NCI-H510A (cell line): Measurements from ENCODE around the gene PLA2G4E.

Source experiments
- DNase-seq: peaks from one replicate; lab custom pipeline; 2025; lab: John Stamatoyannopoulos, UW

The PLA2G4E gene

GRCh38 chr15:41977757-41978383, 43.0 kb downstream of the PLA2G4E start:
- no peak for DNase-seq

- no peak for DNase-seq
Measured at GRCh38 chr15:41975669-41976068, 45.2 kb downstream of the PLA2G4E start.

DNA sequence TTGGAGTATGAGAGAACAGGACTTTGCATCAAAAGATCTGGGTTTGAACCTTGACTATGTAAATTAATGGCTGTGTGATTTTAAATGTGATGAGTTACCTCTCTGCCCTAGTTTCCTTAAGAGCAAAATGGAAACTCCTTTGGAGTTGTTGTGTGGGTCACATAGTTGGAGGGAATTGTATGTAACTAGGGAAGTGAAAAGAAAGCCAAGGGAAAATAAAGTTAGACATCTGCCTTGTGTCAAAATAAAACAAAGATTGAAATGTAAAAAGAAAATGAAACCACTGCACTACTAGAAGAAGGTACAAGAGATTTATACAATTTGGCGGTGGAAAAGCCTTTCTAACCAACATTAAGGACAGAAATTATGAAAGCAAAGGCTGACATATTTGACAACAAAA, 46.8 kb downstream of the PLA2G4E start:
- no peak for DNase-seq

DNA sequence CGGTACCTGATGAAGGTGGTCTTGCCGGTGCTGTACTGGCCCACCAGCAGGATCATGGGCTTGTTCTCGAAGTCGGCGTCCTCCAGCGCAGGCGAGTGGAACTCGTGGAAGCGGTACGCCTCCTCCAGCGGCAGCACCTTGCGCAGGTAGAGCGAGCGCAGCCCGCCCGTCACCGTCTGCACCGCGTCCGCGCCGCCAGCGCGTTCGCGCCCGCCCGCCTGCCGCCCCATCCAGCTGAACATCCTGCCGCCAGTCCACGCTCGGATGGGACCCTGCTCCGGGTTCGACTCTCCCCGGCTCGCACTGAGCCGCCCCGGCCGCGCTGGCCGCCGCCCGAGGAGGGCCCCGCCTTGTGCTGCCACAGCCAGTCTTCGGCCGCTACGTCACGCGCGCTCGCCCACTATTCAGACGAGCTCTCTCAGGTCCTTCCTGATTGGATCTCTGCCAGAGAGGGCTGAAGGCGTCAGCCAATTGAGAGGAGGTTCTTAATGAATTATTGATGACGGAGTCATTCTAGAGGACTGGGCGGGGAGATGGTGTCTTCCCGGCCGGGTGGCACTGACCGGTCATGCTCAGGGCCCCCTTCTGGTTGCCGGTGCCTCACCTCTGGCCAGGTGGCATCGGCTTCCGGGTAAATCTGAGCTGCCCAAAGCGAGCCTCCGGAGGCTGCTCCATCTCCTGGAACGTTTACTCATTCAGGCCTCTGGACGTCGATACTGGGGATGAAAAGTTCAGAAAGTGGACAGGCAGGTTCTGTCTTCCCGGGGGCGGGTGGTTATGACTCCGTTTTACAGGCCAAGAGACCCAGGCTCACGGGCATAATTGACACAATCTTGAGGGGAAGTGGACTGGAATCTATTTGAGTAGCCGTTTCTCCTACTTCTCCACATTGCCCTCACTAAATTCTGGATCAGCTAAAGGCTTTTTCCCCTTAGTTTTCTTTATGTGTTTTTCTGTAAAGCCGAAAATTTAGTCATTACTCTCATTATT, 48.3 kb downstream of the PLA2G4E start, which contains the start of gene EHD4:
Gene EHD4, minus strand, starts transcription at position 305 of the 990 bp plus-strand sequence. Its CDS starts 63 bp downstream, at position 242.
- peak; percentile 97 for DNase-seq

GRCh38 chr15:41971895-41972252, 49.0 kb downstream of the PLA2G4E start:
- no peak for DNase-seq

GRCh38 chr15:41971089-41971894, 49.5 kb downstream of the PLA2G4E start:
- peak; percentile 57 for DNase-seq

GRCh38 chr15:41970456-41970855, 50.4 kb downstream of the PLA2G4E start:
- no peak for DNase-seq

DNA sequence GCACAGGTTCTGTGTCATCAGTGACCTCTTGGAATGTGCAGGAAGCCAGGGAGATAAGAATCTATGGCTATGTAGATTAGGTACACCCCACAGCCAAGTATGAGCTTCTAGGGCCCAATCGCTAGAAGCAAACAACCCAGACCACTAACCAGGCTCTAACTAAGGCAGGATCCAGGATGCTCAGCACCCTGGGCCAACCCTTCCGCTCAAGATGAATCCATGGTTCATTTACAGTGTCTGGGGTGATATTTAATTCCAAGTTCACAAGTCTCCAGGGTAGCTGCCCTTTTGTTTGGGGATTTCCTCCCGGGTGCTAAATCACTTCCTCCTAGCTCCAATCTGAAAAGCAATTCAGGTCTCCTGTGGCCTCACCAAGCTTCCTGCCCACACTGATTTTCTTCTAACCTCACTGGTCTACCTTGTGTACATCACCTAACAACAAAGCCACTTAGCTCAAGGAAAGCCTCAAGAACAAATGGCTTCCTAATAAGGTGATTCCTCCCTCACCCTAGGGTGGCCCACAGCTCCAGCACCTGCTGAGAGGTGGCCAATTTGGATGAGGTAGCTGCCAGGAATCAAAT, 50.9 kb downstream of the PLA2G4E start:
- DNase-seq, result no peak

GRCh38 chr15:41968701-41969100, 52.1 kb downstream of the PLA2G4E start:
- no peak for DNase-seq

GRCh38 chr15:41967506-41968206, 53.2 kb downstream of the PLA2G4E start:
- no peak for DNase-seq

- no peak for DNase-seq
Measured at GRCh38 chr15:41966920-41967465, 53.8 kb downstream of the PLA2G4E start.

DNA sequence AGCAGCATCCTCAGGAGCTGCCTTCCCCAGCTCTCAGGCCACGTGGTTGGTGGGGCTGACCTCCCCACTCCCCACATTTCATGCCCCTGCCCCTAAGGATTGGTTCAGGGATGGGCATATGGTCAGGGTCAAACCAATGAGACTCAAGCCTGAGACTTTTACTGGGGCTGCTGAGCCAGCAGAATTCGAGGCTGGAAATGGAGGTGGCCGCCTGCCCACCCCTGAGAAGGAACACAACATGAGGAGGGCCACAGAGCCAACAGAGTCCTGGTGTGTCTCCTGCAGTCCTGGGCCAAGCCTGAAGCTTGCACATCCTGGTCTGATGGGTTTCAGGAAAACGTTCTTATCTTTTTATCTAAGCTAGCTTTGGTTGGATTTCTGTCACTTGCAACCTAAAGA, 54.4 kb downstream of the PLA2G4E start:
- DNase-seq, result no peak

- DNase-seq, result no peak
Measured at GRCh38 chr15:41965441-41966413, 55.1 kb downstream of the PLA2G4E start.

GRCh38 chr15:41961595-41962202, 59.1 kb downstream of the PLA2G4E start:
- DNase-seq, result no peak

- DNase-seq, result no peak
Measured at GRCh38 chr15:41961001-41961518, 59.8 kb downstream of the PLA2G4E start.

DNA sequence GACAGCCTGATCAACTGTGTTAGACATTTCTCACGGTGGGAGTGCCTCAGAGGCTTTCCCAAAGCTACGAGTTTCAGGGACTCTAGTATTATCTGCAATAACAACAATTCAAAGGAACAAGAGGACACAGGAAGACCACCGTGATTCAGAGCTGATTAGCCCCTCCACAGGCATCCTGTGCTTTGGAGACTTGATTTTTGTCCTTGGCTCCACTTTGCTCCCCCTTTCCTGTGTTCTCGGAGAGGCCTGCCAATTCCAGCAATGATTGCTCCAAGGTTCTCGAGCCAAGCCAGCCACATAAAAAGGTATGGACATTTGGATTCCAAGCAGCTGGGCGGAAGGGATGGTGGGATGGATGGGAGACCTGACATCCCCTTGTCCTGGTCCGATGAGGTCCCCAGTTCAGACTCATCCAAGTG, 62.8 kb downstream of the PLA2G4E start:
- DNase-seq, result no peak

- no peak for DNase-seq
Measured at GRCh38 chr15:41957021-41957897, 63.6 kb downstream of the PLA2G4E start.
